Activated CD4-positive, alpha-beta T cell treated with anti-CD3 and anti-CD28 coated beads, Interleukin-2, amount 10 ng/mL, durations not matched to agents 24 days and 14 days (primary cell): ENCODE measurements around the gene FZD2. TPM values are rescaled to one million over a fixed set of nuclear protein-coding genes. Genes with fewer than 3 reads are reported as not detected.

Source experiments
- DNase-seq: peaks from one replicate; pipeline ENCODE4 v3.0.0; 2022
- H3K27ac Mint-ChIP-seq: one replicate; pipeline ENCODE4 v1.8.0; 2022; ENCODE audit warnings: mild to moderate bottlenecking, mixed read lengths
- H3K27me3 Mint-ChIP-seq: one replicate; pipeline ENCODE4 v1.8.0; 2022; ENCODE audit warnings: mixed read lengths
- H3K36me3 Mint-ChIP-seq: one replicate; pipeline ENCODE4 v1.8.0; 2022; ENCODE audit warnings: low read depth, mild to moderate bottlenecking, mixed read lengths
- H3K4me1 Mint-ChIP-seq: one replicate; pipeline ENCODE4 v1.8.0; 2021; ENCODE audit warnings: mixed read lengths
- H3K4me3 Mint-ChIP-seq: one replicate; pipeline ENCODE4 v1.8.0; 2022; ENCODE audit warnings: mild to moderate bottlenecking, moderate library complexity, mixed read lengths
- H3K9me3 Mint-ChIP-seq: one replicate; pipeline ENCODE4 v1.8.0; 2021; ENCODE audit warnings: mixed read lengths
- intact Hi-C: fragments of 100-400 bp; cut with micrococcal nuclease; formaldehyde crosslinking; loops from one replicate; pipeline ENCODE4 v1.15.1; 2023
- total RNA-seq: library from RNA; stranded (reverse); gene quantifications from 2 replicates; pipeline ENCODE4 v1.2.3, GENCODE V29; 2022

The FZD2 gene
- total RNA-seq, 1 donor from 2014 or later = not detected

GRCh38 chr17:44601539-44601938, 44.3 kb downstream of the FZD2 start:
- intact Hi-C loops = no loop called here
- DNase-seq = no peak
- no peaks in the 10 kb centered on the region for H3K9me3 Mint-ChIP-seq
- H3K27ac Mint-ChIP-seq = no peak overlapping the region
- no peaks in the 10 kb centered on the region for H3K36me3 Mint-ChIP-seq
- H3K4me3 Mint-ChIP-seq = no peak overlapping the region
- peaks cover 10% of the 10 kb centered on the region for H3K27me3 Mint-ChIP-seq
- no peaks in the 10 kb centered on the region for H3K4me1 Mint-ChIP-seq

- H3K36me3 Mint-ChIP-seq = no peaks in the 10 kb centered on the region
Measured at GRCh38 chr17:44601973-44602372, 44.7 kb downstream of the FZD2 start.

GRCh38 chr17:44602390-44602789, 45.1 kb downstream of the FZD2 start:
- peaks cover 10% of the 10 kb centered on the region for H3K27me3 Mint-ChIP-seq
- intact Hi-C loops = no loop called here
- DNase-seq = no peak
- H3K27ac Mint-ChIP-seq = peak overlapping the region; percentile 41
- no peak overlapping the region for H3K4me3 Mint-ChIP-seq
- no peaks in the 10 kb centered on the region for H3K36me3 Mint-ChIP-seq
- no peaks in the 10 kb centered on the region for H3K4me1 Mint-ChIP-seq
- H3K9me3 Mint-ChIP-seq = no peaks in the 10 kb centered on the region

More at GRCh38 chr17:44601973-44602372, 44.7 kb downstream of the FZD2 start:
- Mint-ChIP-seq H3K27me3 (peaks cover 10% of the 10 kb centered on the region), H3K9me3 (no peaks in the 10 kb centered on the region), H3K4me3 (no peak overlapping the region), H3K4me1 (no peaks in the 10 kb centered on the region), H3K27ac (no peak overlapping the region)
- no peak for DNase-seq
- intact Hi-C loops = no loop called here

- Mint-ChIP-seq H3K27ac (no peak overlapping the region), H3K4me3 (no peak overlapping the region), H3K36me3 (no peaks in the 10 kb centered on the region), H3K4me1 (no peaks in the 10 kb centered on the region), H3K9me3 (no peaks in the 10 kb centered on the region), H3K27me3 (peaks cover 10% of the 10 kb centered on the region)
- DNase-seq = no peak
- intact Hi-C loops = no loop called here
Measured at GRCh38 chr17:44602970-44603369, 45.7 kb downstream of the FZD2 start.

- DNase-seq = no peak
- intact Hi-C loops = no loop called here
- H3K27me3 Mint-ChIP-seq = peaks cover 10% of the 10 kb centered on the region
Measured at GRCh38 chr17:44604116-44604761, 47.0 kb downstream of the FZD2 start.

GRCh38 chr17:44604768-44605485, 47.6 kb downstream of the FZD2 start:
- intact Hi-C loops = no loop called here
- no peaks in the 10 kb centered on the region for H3K4me1 Mint-ChIP-seq
- no peak overlapping the region for H3K27ac Mint-ChIP-seq
- peaks cover 10% of the 10 kb centered on the region for H3K27me3 Mint-ChIP-seq
- H3K9me3 Mint-ChIP-seq = no peaks in the 10 kb centered on the region
- DNase-seq = no peak
- H3K4me3 Mint-ChIP-seq = no peak overlapping the region
- no peaks in the 10 kb centered on the region for H3K36me3 Mint-ChIP-seq

More at GRCh38 chr17:44604116-44604761, 47.0 kb downstream of the FZD2 start:
- Mint-ChIP-seq H3K36me3 (no peaks in the 10 kb centered on the region), H3K4me3 (no peak overlapping the region), H3K9me3 (no peaks in the 10 kb centered on the region), H3K4me1 (no peaks in the 10 kb centered on the region), H3K27ac (no peak overlapping the region)

GRCh38 chr17:44606658-44607057, 49.4 kb downstream of the FZD2 start:
- Mint-ChIP-seq H3K27ac (no peak overlapping the region), H3K4me1 (no peaks in the 10 kb centered on the region), H3K4me3 (no peak overlapping the region), H3K27me3 (peaks cover 10% of the 10 kb centered on the region), H3K36me3 (no peaks in the 10 kb centered on the region), H3K9me3 (no peaks in the 10 kb centered on the region)
- DNase-seq = no peak
- intact Hi-C loops = no loop called here

- H3K4me1 Mint-ChIP-seq = no peaks in the 10 kb centered on the region
- intact Hi-C loops = no loop called here
- H3K36me3 Mint-ChIP-seq = no peaks in the 10 kb centered on the region
- no peak overlapping the region for H3K4me3 Mint-ChIP-seq
- peaks cover 3% of the 10 kb centered on the region for H3K27me3 Mint-ChIP-seq
- DNase-seq = no peak
- H3K9me3 Mint-ChIP-seq = no peaks in the 10 kb centered on the region
- H3K27ac Mint-ChIP-seq = no peak overlapping the region
Measured at GRCh38 chr17:44607836-44608690, 50.8 kb downstream of the FZD2 start.

- intact Hi-C loops = no loop called here
- no peaks in the 10 kb centered on the region for H3K36me3 Mint-ChIP-seq
- H3K27me3 Mint-ChIP-seq = peaks cover 3% of the 10 kb centered on the region
- H3K4me1 Mint-ChIP-seq = no peaks in the 10 kb centered on the region
- no peak overlapping the region for H3K27ac Mint-ChIP-seq
- DNase-seq = no peak
- H3K9me3 Mint-ChIP-seq = no peaks in the 10 kb centered on the region
- H3K4me3 Mint-ChIP-seq = no peak overlapping the region
Measured at GRCh38 chr17:44608727-44609435, 51.6 kb downstream of the FZD2 start.

- Mint-ChIP-seq H3K9me3 (no peaks in the 10 kb centered on the region), H3K36me3 (no peaks in the 10 kb centered on the region), H3K4me1 (no peaks in the 10 kb centered on the region), H3K27me3 (peaks cover 3% of the 10 kb centered on the region), H3K27ac (no peak overlapping the region), H3K4me3 (no peak overlapping the region)
- no peak for DNase-seq
- intact Hi-C loops = no loop called here
Measured at GRCh38 chr17:44610331-44610730, 53.0 kb downstream of the FZD2 start.

Other genes with a start within 250 kb of the FZD2 start
- 0.42 TPM in 1 of 2 replicates, not detected in the other for gene RUNDC3A, start 248.9 kb upstream of the FZD2 start, total RNA-seq
- 172 TPM in 2 replicates for gene SLC25A39, start 232.7 kb upstream of the FZD2 start, total RNA-seq
- 33.0 and 34.6 TPM in 2 replicates for gene GRN, start 212.2 kb upstream of the FZD2 start, total RNA-seq
- 0.21 and 0.26 TPM in 2 replicates for gene FAM171A2, start 193.6 kb upstream of the FZD2 start, total RNA-seq
- 0.65 and 0.85 TPM in 2 replicates for gene ITGA2B, start 167.8 kb upstream of the FZD2 start, total RNA-seq
- 43.6 and 46.4 TPM in 2 replicates for gene GPATCH8, start 54.1 kb upstream of the FZD2 start, total RNA-seq
- 0.14 and 0.42 TPM in 2 replicates for gene MEIOC, start 99.0 kb downstream of the FZD2 start, total RNA-seq
- gene CCDC43, start 132.3 kb downstream of the FZD2 start, total RNA-seq = 42.7 and 43.9 TPM in 2 replicates
- 25.2 and 25.7 TPM in 2 replicates for gene DBF4B, start 151.2 kb downstream of the FZD2 start, total RNA-seq
- gene ADAM11, start 201.5 kb downstream of the FZD2 start, total RNA-seq = 0.12 TPM in 2 replicates